Activated B cell treated with CpG ODN at 0.5 μM for 24 hours (primary cell): ENCODE results near the gene NR3C1. TPM values are rescaled to one million over a fixed set of nuclear protein-coding genes. Genes with fewer than 3 reads are reported as not detected.

Experiments used
- ATAC-seq: fragments of 200-7000 bp; cut with Tn5 transposase; one replicate; pipeline ENCODE4 v1.10.0; 2021; ENCODE audit warnings: low read depth, mild to moderate bottlenecking, moderate library complexity
- CTCF ChIA-PET: fragments of 350-600 bp; sonication (Branson Sonifier 250); formaldehyde crosslinking; loops from one replicate; lab custom pipeline; 2021; ENCODE audit warnings: antibody characterized with exemption; lab: Charles Lee
- POLR2A ChIA-PET: fragments of 350-600 bp; sonication (Branson Sonifier 250); formaldehyde crosslinking; loops from one replicate; lab custom pipeline; 2021; ENCODE audit warnings: antibody characterized with exemption; lab: Charles Lee
- DNase-seq: peaks from one replicate; pipeline ENCODE4 v3.0.0; 2022
- H3K27ac Mint-ChIP-seq: one replicate; pipeline ENCODE4 v1.8.0; 2020; ENCODE audit warnings: mixed read lengths
- H3K27me3 Mint-ChIP-seq: one replicate; pipeline ENCODE4 v1.8.0; 2021; ENCODE audit warnings: mixed read lengths
- H3K36me3 Mint-ChIP-seq: one replicate; pipeline ENCODE4 v1.8.0; 2021; ENCODE audit warnings: low read depth, mixed read lengths
- H3K4me1 Mint-ChIP-seq: one replicate; pipeline ENCODE4 v1.8.0; 2021; ENCODE audit warnings: mixed read lengths
- H3K4me3 Mint-ChIP-seq: one replicate; pipeline ENCODE4 v1.8.0; 2020; ENCODE audit warnings: mild to moderate bottlenecking, mixed read lengths
- H3K9me3 Mint-ChIP-seq: one replicate; pipeline ENCODE4 v1.8.0; 2020; ENCODE audit warnings: mixed read lengths
- intact Hi-C: fragments of 100-400 bp; cut with micrococcal nuclease; formaldehyde crosslinking; loops from one replicate; pipeline ENCODE4 v1.15.1; 2024
- total RNA-seq: library from RNA; stranded (reverse); gene quantifications from 2 replicates; pipeline ENCODE4 v1.2.3, GENCODE V29; 2022
- TF ChIP-seq, protein P1 (sequence below): fragments of 200-600 bp; IDR thresholded peaks from one replicate; pipeline ENCODE4 v1.8.0; 2022; ENCODE audit warnings: antibody characterized with exemption, mild to moderate bottlenecking

The NR3C1 gene
- total RNA-seq, 1 donor from 2014 or later = 110 TPM

- no peaks in the 10 kb centered on the region for H3K27me3 Mint-ChIP-seq
- H3K4me3 Mint-ChIP-seq = no peak overlapping the region
- ChIA-PET POLR2A (interaction anchor here (9.0 kb wide), 1 partner anchor 34 kb away, joined by 218 read pairs; the partner anchor contains the start of gene NR3C1), CTCF (no interaction called here)
- no peaks in the 10 kb centered on the region for H3K9me3 Mint-ChIP-seq
- intact Hi-C loops = loop anchor here (5.0 kb wide), 2 partner anchors 80 to 150 kb away; no protein-coding TSS in a partner anchor
- peak overlapping the region; percentile 27 for H3K27ac Mint-ChIP-seq
- ATAC-seq = no peak
- no peak for DNase-seq
- TF ChIP-seq, protein P1, sequence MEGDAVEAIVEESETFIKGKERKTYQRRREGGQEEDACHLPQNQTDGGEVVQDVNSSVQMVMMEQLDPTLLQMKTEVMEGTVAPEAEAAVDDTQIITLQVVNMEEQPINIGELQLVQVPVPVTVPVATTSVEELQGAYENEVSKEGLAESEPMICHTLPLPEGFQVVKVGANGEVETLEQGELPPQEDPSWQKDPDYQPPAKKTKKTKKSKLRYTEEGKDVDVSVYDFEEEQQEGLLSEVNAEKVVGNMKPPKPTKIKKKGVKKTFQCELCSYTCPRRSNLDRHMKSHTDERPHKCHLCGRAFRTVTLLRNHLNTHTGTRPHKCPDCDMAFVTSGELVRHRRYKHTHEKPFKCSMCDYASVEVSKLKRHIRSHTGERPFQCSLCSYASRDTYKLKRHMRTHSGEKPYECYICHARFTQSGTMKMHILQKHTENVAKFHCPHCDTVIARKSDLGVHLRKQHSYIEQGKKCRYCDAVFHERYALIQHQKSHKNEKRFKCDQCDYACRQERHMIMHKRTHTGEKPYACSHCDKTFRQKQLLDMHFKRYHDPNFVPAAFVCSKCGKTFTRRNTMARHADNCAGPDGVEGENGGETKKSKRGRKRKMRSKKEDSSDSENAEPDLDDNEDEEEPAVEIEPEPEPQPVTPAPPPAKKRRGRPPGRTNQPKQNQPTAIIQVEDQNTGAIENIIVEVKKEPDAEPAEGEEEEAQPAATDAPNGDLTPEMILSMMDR = no peak
- H3K36me3 Mint-ChIP-seq = peaks cover 3% of the 10 kb centered on the region
- H3K4me1 Mint-ChIP-seq = peaks cover 51% of the 10 kb centered on the region
Measured at GRCh38 chr5:143437666-143438273, 34.3 kb upstream of the NR3C1 start.

DNA sequence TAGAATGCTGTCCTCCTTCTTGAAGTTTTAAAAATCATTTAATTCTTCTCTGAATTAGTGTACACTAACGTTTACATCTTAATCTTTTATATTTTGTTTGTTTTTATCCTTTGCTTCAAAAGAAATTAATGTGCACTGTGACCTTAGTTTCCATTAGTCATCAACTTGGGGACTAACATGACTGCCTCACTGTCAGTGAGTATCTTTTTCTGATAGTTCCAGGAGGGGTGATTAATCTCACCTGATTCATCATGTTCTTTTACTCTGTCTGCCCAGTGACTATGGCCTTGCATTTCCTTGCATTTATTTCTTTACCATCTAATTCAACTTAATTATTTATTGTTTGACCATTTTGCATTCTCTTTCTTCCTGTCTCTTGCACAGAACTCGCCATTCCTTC is 33.4 kb upstream of the NR3C1 start:
- Mint-ChIP-seq H3K27me3 (no peaks in the 10 kb centered on the region), H3K36me3 (peaks cover 4% of the 10 kb centered on the region), H3K4me1 (peaks cover 60% of the 10 kb centered on the region), H3K4me3 (peak overlapping the region; percentile 9), H3K9me3 (no peaks in the 10 kb centered on the region), H3K27ac (peak overlapping the region; percentile 99)
- TF ChIP-seq, protein P1 = no peak
- ATAC-seq (no peak), DNase-seq (no peak)
- CTCF ChIA-PET = interaction anchor here (1.0 kb wide), 1 partner anchor 33 kb away, joined by 3 read pairs; the partner anchor contains the start of gene NR3C1
- intact Hi-C loops = loop anchor here (5.0 kb wide), 2 partner anchors 80 to 150 kb away; no protein-coding TSS in a partner anchor
- POLR2A ChIA-PET = interaction anchor here (9.0 kb wide), 1 partner anchor 33 kb away, joined by 218 read pairs; the partner anchor contains the start of gene NR3C1

GRCh38 chr5:143435210-143435657 is 31.7 kb upstream of the NR3C1 start:
- H3K4me3 Mint-ChIP-seq = peak overlapping the region; percentile 89
- intact Hi-C loops = loop anchor here (1.0 to 5.0 kb wide), 6 partner anchors 30 to 433 kb away; no protein-coding TSS in a partner anchor
- ATAC-seq (peak; percentile 82), DNase-seq (peak; percentile 31)
- TF ChIP-seq, protein P1 = no peak
- ChIA-PET CTCF (interaction anchor here (2.1 to 2.3 kb wide), 3 partner anchors 31 to 432 kb away, joined by 7 to 17 read pairs (median 14); partner anchors contain the start of gene NR3C1), POLR2A (interaction anchor here (0.7 to 9.0 kb wide), 13 partner anchors 9 to 434 kb away, joined by 3 to 218 read pairs (median 4); partner anchors contain the start of gene NR3C1)
- no peaks in the 10 kb centered on the region for H3K9me3 Mint-ChIP-seq
- H3K27me3 Mint-ChIP-seq = no peaks in the 10 kb centered on the region
- peaks cover 69% of the 10 kb centered on the region for H3K4me1 Mint-ChIP-seq
- peaks cover 10% of the 10 kb centered on the region for H3K36me3 Mint-ChIP-seq
- H3K27ac Mint-ChIP-seq = peak overlapping the region; percentile 99

DNA sequence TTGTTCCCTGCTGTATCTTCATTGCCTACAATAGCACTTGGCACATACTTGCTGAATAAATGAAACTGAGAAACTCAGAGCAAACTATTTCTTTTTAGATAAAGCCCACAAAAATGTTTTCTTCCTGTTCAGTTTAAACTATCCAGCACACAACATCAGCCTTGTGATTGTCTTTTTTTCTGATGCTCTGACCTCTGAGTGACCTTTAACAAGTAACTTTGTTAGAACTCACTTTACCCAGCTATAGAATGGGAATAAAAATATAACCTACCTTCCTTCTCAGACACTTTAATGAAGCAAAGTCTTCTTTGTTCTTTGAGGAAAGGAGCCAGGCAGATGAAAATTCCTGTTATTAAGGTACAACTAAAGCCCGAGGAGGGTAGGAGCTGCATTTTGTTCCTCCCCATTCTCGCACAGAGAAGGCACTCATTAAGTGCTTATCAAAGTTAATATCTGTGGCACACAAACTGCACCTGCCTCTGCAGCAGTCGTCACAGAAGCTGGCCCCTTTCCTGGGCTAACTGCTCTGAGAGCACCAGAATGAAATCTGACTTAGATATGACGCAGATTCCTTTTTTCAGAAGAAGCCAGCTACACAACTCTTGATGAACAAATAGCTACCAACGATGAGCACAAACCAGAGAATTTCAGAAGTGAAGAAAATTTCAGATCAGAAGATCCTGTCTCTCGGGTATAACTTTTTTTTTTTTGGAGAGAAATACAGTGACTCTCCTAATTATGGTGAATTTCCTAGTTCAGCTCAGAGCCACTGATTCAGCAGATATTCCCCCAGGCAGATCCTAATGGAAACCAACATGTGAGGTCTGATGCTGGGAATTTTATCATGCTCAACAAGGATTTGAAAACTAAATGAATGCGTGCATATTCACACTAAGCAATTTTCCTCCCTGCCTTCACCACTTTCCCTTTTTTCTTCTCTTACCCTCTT is 31.0 kb upstream of the NR3C1 start:
- Mint-ChIP-seq H3K27ac (peak overlapping the region; percentile 99), H3K36me3 (peaks cover 10% of the 10 kb centered on the region), H3K4me1 (peaks cover 69% of the 10 kb centered on the region), H3K9me3 (no peaks in the 10 kb centered on the region), H3K4me3 (peak overlapping the region; percentile 89), H3K27me3 (no peaks in the 10 kb centered on the region)
- POLR2A ChIA-PET = interaction anchor here (0.5 to 9.0 kb wide), 17 partner anchors 8 to 433 kb away, joined by 3 to 218 read pairs (median 4); partner anchors contain the start of gene NR3C1
- peak; percentile 67 for ATAC-seq
- TF ChIP-seq, protein P1 = no peak
- peak; percentile 28 for DNase-seq
- CTCF ChIA-PET = interaction anchor here (0.6 to 2.3 kb wide), 6 partner anchors 15 to 431 kb away, joined by 3 to 17 read pairs (median 6); partner anchors contain the start of gene NR3C1
- intact Hi-C loops = loop anchor here (1.0 to 5.0 kb wide), 6 partner anchors 29 to 432 kb away; no protein-coding TSS in a partner anchor
